K562 (cell line): Measurements from ENCODE around the gene CDH18. TPM values are rescaled to one million over a fixed set of nuclear protein-coding genes. Genes with fewer than 3 reads are reported as not detected.

Experiments used
- ATAC-seq: fragments of 200-7000 bp; cut with Tn5 transposase; 3 replicates; pipeline ENCODE4 v1.9.1; 2020; ENCODE audit warnings: moderate library complexity
- BruUV-seq: library from RNA; stranded (reverse); fragments of 400-500 nt; replicated peaks from 2 replicates; lab custom pipeline; 2021; lab: Mats Ljungman, UMichigan
- CTCF ChIA-PET: fragments of 300-600 bp; formaldehyde crosslinking; extraction: SDS; loops from one replicate; lab custom pipeline; 2021; ENCODE audit warnings: low intra/inter-chr PET ratio; lab: Yijun Ruan, JAX
- POLR2A ChIA-PET: fragments of 300-600, 350-650 bp; sonication (Branson Sonifier 250); formaldehyde crosslinking; extraction: SDS; loops from one replicate; lab custom pipeline; 2021; ENCODE audit warnings: antibody characterized with exemption, inconsistent platforms; lab: Yijun Ruan, JAX
- DNase-seq, 4 experiments: peaks; one replicate each; pipeline versions ENCODE4 v3.0.0 to v3.0.0-alpha.2; 2011 to 2018; ENCODE audit warnings: low spot score in 3 of 4, mixed read lengths in 3 of 4; ENCODE audit errors: extremely low read depth in 1 of 4
- FAIRE-seq: peaks from 2 replicates; lab custom pipeline; 2011; peaks lifted over from hg19 to GRCh38; lab: Jason Lieb, UNC
- H2AFZ ChIP-seq: 2 replicates; pipeline ENCODE4 v1.6.0; 2011; ENCODE audit warnings: low read depth, low read length, control low read depth, inconsistent platforms
- H3K27ac ChIP-seq: fragments of 200-600 bp; 3 replicates; pipeline ENCODE4 v1.8.0; 2011; ENCODE audit warnings: low read depth, mild to moderate bottlenecking, control low read depth, inconsistent platforms, low read length, moderate library complexity, mixed read lengths; ENCODE audit errors: extremely low read depth
- H3K27me3 ChIP-seq, 2 experiments: fragments of 300-600 bp in 1 of 2; 2 replicates in 1 of 2; 3 replicates in 1 of 2; pipeline versions ENCODE4 v1.6.0 to v1.8.0; 2011; ENCODE audit warnings: inconsistent platforms in 2 of 2, low read length in 2 of 2, mild to moderate bottlenecking in 1 of 2, mixed read lengths in 1 of 2, moderate library complexity in 1 of 2; ENCODE audit not compliant: control insufficient read depth in 2 of 2, insufficient read depth in 2 of 2
- H3K36me3 ChIP-seq: fragments of 300-600 bp; 3 replicates; pipeline ENCODE4 v1.8.0; 2011; ENCODE audit warnings: mild to moderate bottlenecking, low read length, inconsistent platforms; ENCODE audit not compliant: control insufficient read depth, insufficient read depth
- H3K4me1 ChIP-seq, 2 experiments: fragments of 200-600 bp in 1 of 2; replicated peaks in 1 of 2; 2 replicates in 1 of 2; 3 replicates in 1 of 2; pipeline versions ENCODE4 v1.5.1 to v1.8.0; 2011; ENCODE audit warnings: inconsistent platforms in 2 of 2, low read length in 2 of 2, mild to moderate bottlenecking in 1 of 2, mixed read lengths in 1 of 2, moderate library complexity in 1 of 2; ENCODE audit not compliant: control insufficient read depth in 2 of 2, insufficient read depth in 2 of 2
- H3K4me2 ChIP-seq: 2 replicates; pipeline ENCODE4 v1.6.1; 2011; ENCODE audit warnings: low read length, control low read depth, inconsistent platforms, mixed read lengths; ENCODE audit not compliant: insufficient read depth
- H3K4me3 ChIP-seq: fragments of 200-600 bp; sonication (generic), shearing (Covaris generic); 2 replicates; pipeline ENCODE4 v1.5.1; 2016; ENCODE audit warnings: control low read depth, inconsistent platforms
- H3K79me2 ChIP-seq: fragments of 200-600 bp; 3 replicates; pipeline ENCODE4 v1.8.0; 2011; ENCODE audit warnings: low read length, inconsistent platforms; ENCODE audit not compliant: control insufficient read depth, insufficient read depth
- H3K9ac ChIP-seq, 2 experiments: 2 replicates each; pipeline versions ENCODE4 v1.6.0 to v1.6.1; 2011; ENCODE audit warnings: low read depth in 2 of 2, low read length in 2 of 2, control low read depth in 1 of 2, inconsistent platforms in 1 of 2, mild to moderate bottlenecking in 1 of 2, mixed read lengths in 1 of 2; ENCODE audit not compliant: insufficient read depth in 1 of 2
- H3K9me1 ChIP-seq: one replicate; pipeline ENCODE4 v1.6.0; 2011; ENCODE audit warnings: inconsistent platforms, mild to moderate bottlenecking, low read length, moderate library complexity; ENCODE audit not compliant: control insufficient read depth, insufficient read depth
- H3K9me3 ChIP-seq: replicated peaks from 2 replicates; pipeline ENCODE4 v1.5.1; 2011; ENCODE audit warnings: low read depth, low read length, inconsistent platforms; ENCODE audit not compliant: control insufficient read depth, insufficient read depth
- H4K20me1 ChIP-seq: replicated peaks from 2 replicates; pipeline ENCODE4 v1.6.1; 2011; ENCODE audit warnings: low read length, inconsistent platforms, mixed read lengths; ENCODE audit not compliant: control insufficient read depth, insufficient read depth
- CCNT2 ChIP-seq: IDR thresholded peaks from 2 replicates; pipeline ENCODE4 v1.6.1; 2011; ENCODE audit warnings: borderline replicate concordance, low read depth, mild to moderate bottlenecking, moderate library complexity, mixed read lengths, low read length; ENCODE audit not compliant: insufficient read length; ENCODE audit errors: extremely low read depth
- HMBOX1 ChIP-seq: sonication (generic); IDR thresholded peaks from 2 replicates; pipeline ENCODE4 v1.6.1; 2016
- IFI16 ChIP-seq: fragments of 250-450 bp; sonication (Bioruptor Pico); IDR thresholded peaks from 2 replicates; pipeline ENCODE4 v2.1.2; 2022; ENCODE audit warnings: mild to moderate bottlenecking, inconsistent platforms
- KDM1A ChIP-seq, 2 experiments: fragments of 450-650 bp; IDR thresholded peaks; 2 replicates each; pipeline ENCODE4 v1.6.1; 2016; ENCODE audit warnings: mild to moderate bottlenecking in 2 of 2
- KLF13 ChIP-seq: fragments of 450-650 bp; IDR thresholded peaks from 2 replicates; pipeline ENCODE4 v1.6.1; 2016; ENCODE audit warnings: missing genetic modification characterization, low read depth, mild to moderate bottlenecking, missing compliant biosample characterization, moderate library complexity, borderline replicate concordance
- MAFG ChIP-seq: fragments of 450-650 bp; conservative IDR thresholded peaks from 2 replicates; pipeline ENCODE4 v1.6.1; 2016; ENCODE audit warnings: missing genetic modification characterization, missing compliant biosample characterization
- ZNF24 ChIP-seq: fragments of 450-650 bp; IDR thresholded peaks from 2 replicates; pipeline ENCODE4 v1.6.1; 2016
- whole genome bisulfite sequencing: fragments of 100-300 bp; shearing (Covaris generic); methylation state at CpG from one replicate; pipeline ENCODE4 v1.1.6; 2016; ENCODE audit warnings: low coverage, mixed read lengths; ENCODE audit not compliant: insufficient coverage; ENCODE audit errors: missing lambda C conversion rate; 5-methylcytosine and 5-hydroxymethylcytosine counted together
- in situ Hi-C: fragments of 300-500 bp; cut with MboI; formaldehyde crosslinking; loops from 4 replicates; pipeline ENCODE4 v1.15.0; 2018; ENCODE audit warnings: inconsistent platforms, mixed read lengths
- intact Hi-C: fragments of 100-400 bp; cut with micrococcal nuclease; formaldehyde crosslinking; loops from 2 replicates; pipeline ENCODE4 v1.14.2; 2022
- polyA plus RNA-seq, 8 experiments: library from polyadenylated mRNA; depleted of rRNA in 4 of 8; stranded (reverse) in 5 of 8; unstranded in 3 of 8; fragments of >200 nt; fragmentation: Nextera tagmentation in 2 of 8; fragmentation: Illumina TruSeq in 1 of 8; extraction: Ambion mirVana in 2 of 8; extraction: Trizol in 1 of 8; gene quantifications; 2 replicates each; pipeline versions ENCODE4 v1.2.1 to v1.2.3, GENCODE V29; 2011 to 2014; ENCODE audit warnings: inconsistent platforms in 1 of 8, missing spikeins in 1 of 8
- total RNA-seq, 7 experiments: library from RNA; depleted of rRNA in 6 of 7; stranded (reverse); fragments of >200 nt in 6 of 7; fragmentation: Illumina TruSeq in 2 of 7; extraction: Trizol in 2 of 7; gene quantifications; 2 replicates each; pipeline versions ENCODE4 v1.2.1 to v1.2.3, GENCODE V29; 2011 to 2021; ENCODE audit warnings: low replicate concordance in 1 of 7

The CDH18 gene
- total and polyA plus RNA-seq, 9 of the 15 experiments (the other 6 are each of a cell fraction or from before 2014, with no cell fraction given), result 0.18 to 1.4 (median 0.31) TPM

DNA sequence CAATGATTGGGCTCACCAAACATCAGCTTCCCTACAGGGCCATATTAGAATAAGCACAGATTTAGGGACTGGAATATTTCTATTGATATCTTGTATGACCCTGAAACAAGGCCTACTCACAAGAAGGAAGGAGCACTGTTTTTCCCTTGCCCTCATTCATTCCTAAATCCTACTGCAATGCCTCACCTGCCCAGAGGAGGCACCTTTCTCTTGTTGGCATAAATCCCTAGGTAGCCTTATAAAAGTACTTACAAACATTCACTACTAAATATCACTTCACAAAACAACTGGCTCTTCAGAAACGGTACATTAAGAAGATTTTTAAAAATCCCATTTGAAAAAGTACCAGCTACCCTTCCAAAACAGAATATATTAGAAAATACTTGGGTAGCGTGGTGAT is 449.4 kb downstream of the CDH18 start (continued):
- no peak for TF ChIP-seq HMBOX1
- TF ChIP-seq CCNT2, result no peak
- TF ChIP-seq MAFG (tag), result no peak
- no peak for TF ChIP-seq KLF13 (tag)
- TF ChIP-seq, all 486 proteins: peak for 0

DNA sequence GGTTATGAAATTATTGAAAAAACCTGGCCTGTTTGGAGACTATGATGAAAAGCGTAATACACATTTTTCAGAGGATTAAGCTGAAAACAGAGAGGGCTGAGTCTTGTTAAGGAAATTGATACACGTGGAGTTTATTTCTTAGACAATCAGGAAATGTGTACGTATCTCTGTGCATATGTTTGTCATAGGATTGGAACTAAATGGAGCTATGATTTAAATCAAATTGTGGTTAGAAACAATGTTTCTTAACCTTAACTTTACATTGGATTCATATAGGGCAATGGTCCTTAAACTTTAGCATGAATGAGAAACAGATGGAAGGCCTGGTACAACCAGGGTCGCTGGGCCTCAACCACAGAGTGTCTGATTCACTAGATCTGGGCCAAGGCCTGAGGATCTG is 451.6 kb downstream of the CDH18 start:
- Histone ChIP-seq H3K4me3 (no peak overlapping the region), H3K9ac (no peak overlapping the region), H4K20me1 (no peaks in the 10 kb centered on the region), H3K36me3 (no peaks in the 10 kb centered on the region), H3K9me1 (no peaks in the 10 kb centered on the region), H3K4me2 (no peak overlapping the region)
- intact Hi-C loops (no loop called here), in situ Hi-C loops (no loop called here)
- no TSS peak for BruUV-seq
- CTCF ChIA-PET, result no interaction called here
- TF ChIP-seq ZNF24 (no peak), KDM1A (IDR thresholded peaks at IDR 0.05) (no peak), IFI16 (CRISPR knock-in tag) (no peak)
- TF ChIP-seq, all 486 proteins: peak for 0
- Histone ChIP-seq H3K79me2 (no peaks in the 10 kb centered on the region), H2AFZ (no peak overlapping the region), H3K27ac (no peak overlapping the region), H3K4me1 (no peaks in the 10 kb centered on the region), H3K27me3 (no peaks in the 10 kb centered on the region), H3K9me3 (no peaks in the 10 kb centered on the region; the same call in 1 of the 2 replicates)
- POLR2A ChIA-PET, result no interaction called here
- WGBS, result 0% methylated on average over 4 of the region's 4 CpGs
- no peak for FAIRE-seq
- no peak for ATAC-seq
- no peak for DNase-seq
